Endometrial microvascular endothelial cells (primary cell): ENCODE data around the gene KLRF1. TPM values are rescaled to one million over a fixed set of nuclear protein-coding genes. Genes with fewer than 3 reads are reported as not detected.

Source experiments
- in situ Hi-C: cut with HindIII; loops from 2 replicates; pipeline ENCODE4 v1.10.0; 2017; ENCODE audit warnings: low sequenced_read_pairs, low pct_unique_long_range_greater_than_20kb; ENCODE audit errors: inconsistent ontology term
- total RNA-seq: library from RNA; depleted of rRNA; stranded (reverse); fragments of >200 nt; gene quantifications from one replicate; pipeline ENCODE4 v1.2.3, GENCODE V29; 2015; ENCODE audit errors: inconsistent ontology term

KLRF1 gene
- total RNA-seq, result 2.1 TPM

- in situ Hi-C loops, result no loop called here
Observed at GRCh38 chr12:9827209-9827888, at the start of gene KLRF1. Gene KLRF1 (plus strand): TSS chr12:9827481. CDS start chr12:9827545, 64 bp downstream.

GRCh38 chr12:9779209-9779608, 48.1 kb upstream of the KLRF1 start:
- in situ Hi-C loops, result no loop called here

- in situ Hi-C loops, result no loop called here
Observed at GRCh38 chr12:9781360-9781759, 45.9 kb upstream of the KLRF1 start.

- in situ Hi-C loops, result no loop called here
Observed at GRCh38 chr12:9782547-9783382, 44.5 kb upstream of the KLRF1 start.

GRCh38 chr12:9784326-9784725, 43.0 kb upstream of the KLRF1 start:
- in situ Hi-C loops, result no loop called here

- in situ Hi-C loops, result no loop called here
Observed at GRCh38 chr12:9784816-9785215, 42.5 kb upstream of the KLRF1 start.

GRCh38 chr12:9786726-9787717, 40.3 kb upstream of the KLRF1 start:
- in situ Hi-C loops, result no loop called here

GRCh38 chr12:9792185-9792900, 34.9 kb upstream of the KLRF1 start:
- in situ Hi-C loops, result no loop called here

GRCh38 chr12:9792961-9793617, 34.2 kb upstream of the KLRF1 start:
- in situ Hi-C loops, result no loop called here

GRCh38 chr12:9793779-9794395, 33.4 kb upstream of the KLRF1 start:
- in situ Hi-C loops, result no loop called here

- in situ Hi-C loops, result no loop called here
Observed at GRCh38 chr12:9794484-9795093, 32.7 kb upstream of the KLRF1 start.

- in situ Hi-C loops, result no loop called here
Observed at GRCh38 chr12:9795945-9796344, 31.3 kb upstream of the KLRF1 start.

- in situ Hi-C loops, result no loop called here
Observed at GRCh38 chr12:9796346-9796745, 30.9 kb upstream of the KLRF1 start.

- in situ Hi-C loops, result no loop called here
Observed at GRCh38 chr12:9796971-9797370, 30.3 kb upstream of the KLRF1 start.

- in situ Hi-C loops, result no loop called here
Observed at GRCh38 chr12:9797722-9798619, 29.3 kb upstream of the KLRF1 start.

- in situ Hi-C loops, result no loop called here
Observed at GRCh38 chr12:9799961-9800360, 27.3 kb upstream of the KLRF1 start.
